HFF-Myc (cell line): Measurements from ENCODE around the gene FCHSD2.

Experiments
- DNase-seq: peaks from one replicate; pipeline ENCODE4 v3.0.0-alpha.2; 2011; ENCODE audit warnings: low read depth; ENCODE audit errors: extremely low read depth
- H3K4me3 ChIP-seq: replicated peaks from 2 replicates; pipeline ENCODE4 v1.5.1; 2011; ENCODE audit warnings: low read depth, mild to moderate bottlenecking, control low read depth, low read length
- TF ChIP-seq, protein P1 (sequence below): IDR thresholded peaks from 2 replicates; pipeline ENCODE4 v1.5.1; 2012; ENCODE audit warnings: mild to moderate bottlenecking, low read depth, low read length, control low read depth; ENCODE audit errors: missing control alignments

The FCHSD2 gene

DNA sequence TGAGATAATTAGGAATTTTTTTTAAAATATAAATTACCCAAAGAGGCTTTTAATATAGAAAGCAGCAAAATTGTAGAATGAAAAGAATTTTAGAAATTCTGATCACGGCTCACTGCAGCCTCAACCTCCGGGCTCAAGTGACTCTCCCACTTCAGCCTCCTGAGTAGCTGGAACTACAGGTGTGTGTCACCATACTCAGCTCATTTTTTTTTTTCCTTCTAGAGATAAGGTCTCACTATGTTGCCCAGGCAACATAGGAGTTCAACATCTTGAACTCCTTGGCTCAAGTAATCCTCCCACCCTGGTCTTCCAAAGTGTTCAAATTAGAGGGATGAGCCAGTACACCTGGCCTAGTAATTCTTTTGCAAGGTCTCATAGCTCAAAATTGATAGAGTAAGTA is 251.2 kb downstream of the FCHSD2 start:
- TF ChIP-seq, protein P1, sequence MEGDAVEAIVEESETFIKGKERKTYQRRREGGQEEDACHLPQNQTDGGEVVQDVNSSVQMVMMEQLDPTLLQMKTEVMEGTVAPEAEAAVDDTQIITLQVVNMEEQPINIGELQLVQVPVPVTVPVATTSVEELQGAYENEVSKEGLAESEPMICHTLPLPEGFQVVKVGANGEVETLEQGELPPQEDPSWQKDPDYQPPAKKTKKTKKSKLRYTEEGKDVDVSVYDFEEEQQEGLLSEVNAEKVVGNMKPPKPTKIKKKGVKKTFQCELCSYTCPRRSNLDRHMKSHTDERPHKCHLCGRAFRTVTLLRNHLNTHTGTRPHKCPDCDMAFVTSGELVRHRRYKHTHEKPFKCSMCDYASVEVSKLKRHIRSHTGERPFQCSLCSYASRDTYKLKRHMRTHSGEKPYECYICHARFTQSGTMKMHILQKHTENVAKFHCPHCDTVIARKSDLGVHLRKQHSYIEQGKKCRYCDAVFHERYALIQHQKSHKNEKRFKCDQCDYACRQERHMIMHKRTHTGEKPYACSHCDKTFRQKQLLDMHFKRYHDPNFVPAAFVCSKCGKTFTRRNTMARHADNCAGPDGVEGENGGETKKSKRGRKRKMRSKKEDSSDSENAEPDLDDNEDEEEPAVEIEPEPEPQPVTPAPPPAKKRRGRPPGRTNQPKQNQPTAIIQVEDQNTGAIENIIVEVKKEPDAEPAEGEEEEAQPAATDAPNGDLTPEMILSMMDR, result no peak
- H3K4me3 ChIP-seq, result no peak overlapping the region
- no peak for DNase-seq

DNA sequence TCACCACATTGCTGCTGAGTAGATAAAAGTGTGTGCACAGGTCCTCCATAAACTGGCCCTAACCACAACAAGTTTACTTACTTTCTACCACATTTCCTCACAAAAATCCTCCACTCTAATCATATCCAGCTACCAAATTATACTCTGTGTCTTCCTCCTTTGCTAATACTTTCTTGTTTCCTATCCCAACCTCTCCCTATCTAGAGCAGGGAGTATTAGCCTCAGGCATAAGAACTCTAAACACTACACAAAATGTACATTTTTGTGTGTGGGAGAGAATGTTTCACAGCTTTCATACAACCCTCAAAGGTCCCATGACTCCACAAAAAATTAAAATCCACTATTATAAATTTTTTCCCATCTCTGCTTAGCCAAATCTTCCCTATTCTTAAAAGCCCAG is 255.5 kb downstream of the FCHSD2 start:
- TF ChIP-seq, protein P1, result no peak
- no peak overlapping the region for H3K4me3 ChIP-seq
- no peak for DNase-seq

DNA sequence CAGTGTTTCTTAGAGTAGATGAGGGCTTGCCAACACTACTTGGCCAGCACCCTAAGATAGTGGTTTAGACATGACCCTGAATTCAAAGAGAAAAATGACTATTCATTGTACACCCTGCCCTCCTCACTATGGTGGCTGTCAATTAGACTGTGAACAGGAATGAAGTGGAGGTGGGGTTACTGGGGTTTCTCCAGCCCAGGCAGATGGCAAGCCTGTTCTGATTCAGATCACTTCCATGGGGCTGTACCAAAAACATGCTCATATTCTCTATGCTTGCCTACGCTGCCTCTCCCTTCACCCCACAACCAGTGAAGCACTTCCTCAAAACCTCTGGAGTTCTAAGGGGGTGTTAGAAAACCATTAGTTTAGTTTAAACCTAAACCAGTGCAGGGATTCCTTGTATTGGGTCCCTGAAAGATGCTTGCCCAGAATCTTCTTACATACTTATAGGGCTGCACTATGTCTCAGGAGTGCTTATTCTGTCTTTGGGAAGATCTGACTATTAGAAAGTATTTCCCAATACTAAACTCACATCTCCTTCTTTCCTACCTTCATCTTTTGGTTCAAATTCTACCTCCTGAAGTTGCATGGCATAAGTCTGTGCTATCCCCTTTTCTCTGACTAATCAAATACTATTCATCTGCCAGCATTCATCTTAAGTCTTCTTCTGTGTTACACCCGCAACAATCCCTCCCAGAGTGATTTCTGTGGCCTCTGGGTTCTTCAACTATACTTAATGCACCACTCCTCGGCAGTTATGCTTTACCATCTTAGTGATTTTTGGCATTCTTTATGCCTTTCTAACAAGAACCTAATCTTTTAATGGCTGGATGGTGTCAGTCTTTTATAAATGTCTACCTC is 256.1 kb downstream of the FCHSD2 start:
- H3K4me3 ChIP-seq, result no peak overlapping the region
- TF ChIP-seq, protein P1, result no peak
- no peak for DNase-seq

DNA sequence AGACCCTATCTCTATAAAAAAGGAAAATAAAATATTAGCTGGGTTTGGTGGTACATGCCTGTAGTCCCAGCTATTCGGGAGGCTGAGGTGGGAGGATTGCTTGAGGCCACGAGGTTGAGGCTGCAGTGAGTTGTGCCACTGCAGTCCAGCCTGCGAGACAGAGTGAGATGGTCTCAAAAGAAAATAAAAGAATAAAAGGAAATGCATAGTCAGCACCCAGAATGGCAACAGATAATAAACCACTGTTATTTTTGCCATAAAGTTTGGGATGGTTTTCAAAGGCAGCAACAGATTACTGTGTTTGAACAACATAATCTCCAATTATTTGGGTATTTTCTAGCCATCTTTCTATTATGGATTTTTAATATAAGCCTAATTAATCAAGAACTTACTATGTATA is 266.0 kb downstream of the FCHSD2 start:
- no peak for DNase-seq
- no peak overlapping the region for H3K4me3 ChIP-seq
- TF ChIP-seq, protein P1, result no peak

DNA sequence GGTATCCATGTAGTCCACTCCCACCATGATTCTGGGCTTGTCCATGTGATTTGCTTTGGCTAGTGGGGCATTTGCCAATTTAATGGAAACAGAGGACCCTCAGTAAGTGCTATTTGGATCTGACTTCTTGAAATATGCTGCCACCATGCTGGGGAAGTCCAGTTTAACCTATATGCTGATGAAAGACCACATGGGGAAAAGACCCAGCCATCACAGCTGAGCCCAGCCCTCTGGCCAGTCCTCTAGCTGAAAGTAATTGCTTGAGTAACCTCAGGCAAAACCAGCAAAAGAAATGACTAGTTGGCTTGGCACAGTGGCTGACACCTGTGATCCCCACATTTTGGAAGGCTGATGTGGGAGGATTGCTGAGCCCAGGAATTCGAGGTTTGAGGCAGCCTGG is 266.4 kb downstream of the FCHSD2 start:
- DNase-seq, result no peak
- TF ChIP-seq, protein P1, result no peak
- no peak overlapping the region for H3K4me3 ChIP-seq

DNA sequence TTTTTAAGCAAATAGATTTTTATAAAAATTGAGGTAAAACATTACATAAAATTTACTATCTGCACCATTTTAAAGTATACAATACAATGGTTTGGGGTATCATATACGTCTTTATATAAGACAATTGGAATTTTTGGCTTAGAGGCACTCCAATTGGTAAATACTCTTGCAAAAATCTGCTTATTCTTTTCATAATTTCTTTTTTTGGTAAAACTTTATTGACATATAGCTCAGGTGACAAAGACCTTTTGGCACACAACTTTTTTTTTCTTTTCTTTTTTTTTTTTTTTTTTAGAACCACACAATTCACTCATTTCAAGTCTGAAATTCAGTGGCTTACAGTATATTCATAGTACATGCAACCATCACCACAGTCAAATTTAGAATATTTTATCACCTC is 270.1 kb downstream of the FCHSD2 start:
- TF ChIP-seq, protein P1, result no peak
- no peak for DNase-seq
- H3K4me3 ChIP-seq, result no peak overlapping the region
